Epithelial cell of esophagus (primary cell): ENCODE results near the gene GNAI1.

Experiments
- DNase-seq: peaks from one replicate; pipeline ENCODE4 v3.0.0; 2010; ENCODE audit warnings: low read depth
- H3K4me3 ChIP-seq: 2 replicates; pipeline ENCODE4 v1.5.1; 2011; ENCODE audit warnings: mild to moderate bottlenecking, low read length, control low read depth
- TF ChIP-seq, protein P1 (sequence below): IDR thresholded peaks from 2 replicates; pipeline ENCODE4 v1.5.1; 2011; ENCODE audit warnings: low read depth, mild to moderate bottlenecking, low read length, control low read depth, inconsistent platforms; ENCODE audit not compliant: insufficient read depth; ENCODE audit errors: missing control alignments

The GNAI1 gene

DNA sequence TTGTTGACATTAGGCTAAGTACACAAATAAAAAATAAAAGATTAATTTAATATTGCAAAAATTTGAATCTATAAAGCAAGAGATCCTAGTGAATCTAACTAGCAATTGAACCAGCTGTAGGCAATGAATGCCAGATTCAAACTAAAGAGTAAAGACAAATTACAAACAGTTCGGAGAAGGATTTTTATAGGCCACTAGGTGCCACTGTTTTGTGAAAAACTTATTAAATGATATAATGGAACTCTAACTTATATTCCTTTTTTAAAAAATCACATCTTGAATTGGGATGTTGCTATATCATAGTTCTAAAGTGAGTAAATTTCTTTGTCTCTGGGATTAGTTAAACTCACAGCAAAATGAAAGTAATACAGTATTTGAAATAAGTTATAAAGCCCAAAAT is 39.1 kb upstream of the GNAI1 start:
- peak; percentile 23 for DNase-seq
- TF ChIP-seq, protein P1, sequence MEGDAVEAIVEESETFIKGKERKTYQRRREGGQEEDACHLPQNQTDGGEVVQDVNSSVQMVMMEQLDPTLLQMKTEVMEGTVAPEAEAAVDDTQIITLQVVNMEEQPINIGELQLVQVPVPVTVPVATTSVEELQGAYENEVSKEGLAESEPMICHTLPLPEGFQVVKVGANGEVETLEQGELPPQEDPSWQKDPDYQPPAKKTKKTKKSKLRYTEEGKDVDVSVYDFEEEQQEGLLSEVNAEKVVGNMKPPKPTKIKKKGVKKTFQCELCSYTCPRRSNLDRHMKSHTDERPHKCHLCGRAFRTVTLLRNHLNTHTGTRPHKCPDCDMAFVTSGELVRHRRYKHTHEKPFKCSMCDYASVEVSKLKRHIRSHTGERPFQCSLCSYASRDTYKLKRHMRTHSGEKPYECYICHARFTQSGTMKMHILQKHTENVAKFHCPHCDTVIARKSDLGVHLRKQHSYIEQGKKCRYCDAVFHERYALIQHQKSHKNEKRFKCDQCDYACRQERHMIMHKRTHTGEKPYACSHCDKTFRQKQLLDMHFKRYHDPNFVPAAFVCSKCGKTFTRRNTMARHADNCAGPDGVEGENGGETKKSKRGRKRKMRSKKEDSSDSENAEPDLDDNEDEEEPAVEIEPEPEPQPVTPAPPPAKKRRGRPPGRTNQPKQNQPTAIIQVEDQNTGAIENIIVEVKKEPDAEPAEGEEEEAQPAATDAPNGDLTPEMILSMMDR = peak; percentile 34
- no peak overlapping the region for H3K4me3 ChIP-seq

DNA sequence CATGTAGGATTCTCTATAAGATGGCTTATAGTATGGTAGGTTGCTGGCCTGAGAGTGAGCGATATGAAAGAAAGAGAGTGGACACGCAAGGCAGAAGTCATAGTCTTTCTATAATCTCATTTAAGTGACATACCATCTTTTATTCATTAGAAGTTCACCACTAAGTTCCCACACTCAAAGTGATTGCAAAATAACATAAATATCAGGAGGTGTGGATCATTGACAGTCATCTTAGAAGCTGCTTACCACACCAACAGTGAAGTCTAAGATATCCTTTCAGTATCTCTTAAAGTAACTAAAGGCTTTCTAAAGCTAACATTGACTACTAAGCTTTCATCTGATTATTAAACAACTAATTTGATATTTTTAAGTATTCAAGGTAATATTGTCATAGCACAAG is 36.9 kb upstream of the GNAI1 start:
- H3K4me3 ChIP-seq = no peak overlapping the region
- TF ChIP-seq, protein P1 = no peak
- peak; percentile 45 for DNase-seq

DNA sequence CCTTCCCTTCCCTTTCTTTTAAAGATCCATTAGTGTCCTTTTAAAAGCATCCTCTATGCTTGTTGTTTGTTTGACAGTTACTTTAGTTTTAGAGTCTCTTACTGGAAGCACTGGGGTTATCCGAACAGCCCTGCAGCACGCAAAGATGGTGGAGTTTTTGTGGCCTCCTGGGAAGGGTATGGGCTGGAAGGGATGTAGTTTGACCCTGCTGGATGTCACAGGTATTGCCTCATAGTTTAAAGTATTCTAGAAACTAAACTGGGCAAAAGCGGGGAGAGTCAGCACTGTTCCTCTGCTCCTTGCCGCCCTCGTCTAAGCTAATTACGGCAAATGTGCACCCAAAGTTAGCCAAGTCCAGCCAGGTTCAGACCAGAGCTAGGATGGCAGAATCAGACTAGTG is 35.8 kb upstream of the GNAI1 start:
- TF ChIP-seq, protein P1 = peak; percentile 22
- no peak overlapping the region for H3K4me3 ChIP-seq
- no peak for DNase-seq

DNA sequence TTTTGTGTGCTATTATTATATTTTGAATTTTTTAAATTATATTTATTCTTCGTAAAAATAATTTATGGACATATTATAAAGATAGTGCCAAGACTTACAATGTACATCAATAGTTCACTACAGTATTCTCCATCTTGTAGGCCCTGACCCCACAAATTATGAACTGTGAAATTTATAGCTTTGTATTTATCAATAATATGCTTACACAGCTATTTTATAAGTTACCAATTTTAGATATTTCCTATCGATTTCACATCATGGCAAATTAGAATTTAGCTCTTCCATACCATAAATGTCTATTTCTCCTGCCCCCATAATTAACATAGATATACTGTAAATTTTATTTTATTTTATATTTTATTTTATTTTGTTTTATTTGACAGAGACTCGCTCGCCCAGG is 34.4 kb upstream of the GNAI1 start:
- TF ChIP-seq, protein P1 = no peak

DNA sequence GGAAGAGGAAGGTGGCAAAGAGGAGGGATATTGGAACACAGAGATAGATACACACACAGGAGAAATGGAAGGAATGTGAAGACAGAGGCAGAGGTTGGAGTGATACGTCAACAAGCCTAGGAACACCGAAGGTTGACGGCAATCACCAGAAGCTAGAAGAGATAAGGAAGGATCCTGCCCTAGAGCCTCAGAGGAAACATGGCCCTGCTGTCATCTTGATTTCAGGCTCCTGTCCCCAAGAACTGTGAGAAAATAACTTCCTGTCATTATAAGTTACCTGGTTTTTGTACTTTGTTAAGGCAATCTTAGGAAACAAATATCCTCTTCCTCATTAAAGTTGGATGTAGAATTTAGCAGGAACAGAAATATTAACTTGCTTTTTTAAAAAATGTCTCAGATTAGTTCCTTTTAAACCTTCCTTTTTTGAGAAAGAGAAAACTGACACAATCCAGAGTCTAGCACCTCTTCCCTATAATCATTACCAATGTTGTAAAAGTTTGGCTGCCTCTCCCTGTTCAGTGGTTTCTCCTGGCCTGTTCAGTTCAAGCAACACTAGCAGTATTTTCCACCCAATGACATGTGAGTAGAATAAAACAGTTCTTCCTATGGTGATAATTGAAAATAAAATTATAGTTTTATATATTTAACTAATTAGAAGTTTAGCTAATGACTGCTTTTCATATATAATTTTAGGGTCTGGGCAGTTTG is 28.8 kb upstream of the GNAI1 start:
- TF ChIP-seq, protein P1 = no peak
- H3K4me3 ChIP-seq = no peak overlapping the region
- DNase-seq = no peak

More for the DNA sequence above, 34.4 kb upstream of the GNAI1 start:
- no peak overlapping the region for H3K4me3 ChIP-seq
- DNase-seq = no peak

DNA sequence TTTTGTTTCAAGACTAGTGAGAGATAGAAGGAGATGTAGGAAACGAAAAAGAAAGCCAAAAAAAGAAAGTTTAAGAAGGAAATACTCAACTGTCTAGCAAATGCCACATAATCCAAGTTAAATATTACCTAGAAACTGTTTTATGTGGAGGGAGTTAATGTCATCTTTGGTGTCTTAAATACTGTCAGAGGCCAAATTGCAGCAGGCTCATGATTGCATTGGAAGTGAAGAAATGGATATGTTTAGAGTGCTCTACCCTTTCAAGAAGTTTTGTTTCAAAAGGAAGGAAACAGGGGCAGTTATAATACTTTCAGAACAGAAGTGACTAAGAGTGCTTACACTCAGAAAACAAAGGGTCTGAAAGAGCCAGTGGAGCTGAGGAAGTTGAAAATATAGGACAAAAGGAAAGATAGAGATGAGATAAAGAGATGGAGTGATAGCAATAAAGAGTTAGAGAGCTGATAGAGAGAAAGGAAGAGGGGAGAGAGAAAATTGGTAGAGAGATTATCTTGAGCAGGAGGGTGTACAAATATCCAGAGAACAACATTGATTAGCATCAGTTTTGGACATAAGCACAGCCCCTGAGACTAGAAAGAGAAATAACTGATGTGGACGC is 28.0 kb upstream of the GNAI1 start:
- TF ChIP-seq, protein P1 = no peak
- DNase-seq = no peak
- no peak overlapping the region for H3K4me3 ChIP-seq

DNA sequence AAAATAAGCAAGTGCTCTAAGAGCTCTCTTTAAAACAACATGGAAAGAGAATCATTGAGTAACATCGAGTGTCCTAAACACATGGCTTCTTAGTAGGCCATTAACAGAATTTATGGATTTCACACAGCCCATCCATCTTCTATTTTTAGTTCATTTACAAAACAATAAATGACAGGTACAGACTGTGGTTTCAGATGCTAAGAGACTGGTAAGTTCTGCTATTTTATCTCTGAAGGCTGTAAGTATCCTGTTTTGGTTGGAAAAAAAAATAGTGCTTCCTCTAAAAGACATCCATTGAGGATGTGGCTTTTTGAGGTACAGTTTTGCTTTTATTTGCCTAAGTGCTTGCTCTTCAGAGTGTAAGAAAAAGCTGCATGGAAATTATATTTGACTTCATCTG is 27.4 kb upstream of the GNAI1 start:
- TF ChIP-seq, protein P1 = no peak
- DNase-seq = no peak

More for the DNA sequence above, 27.4 kb upstream of the GNAI1 start:
- H3K4me3 ChIP-seq = no peak overlapping the region
